ENCODE data around the gene UBTD2. TPM values are rescaled to one million over a fixed set of nuclear protein-coding genes. Genes with fewer than 3 reads are reported as not detected.

UBTD2 gene
- polyA plus RNA-seq, 1 experiment = 33.3 TPM

- DNase-seq (ENCODE audit: low read depth, low spot score) = no peak
- ChIA-PET CTCF (no interaction called here), POLR2A (no interaction called here)
- H3K27me3 ChIP-seq (ENCODE audit: control insufficient read depth, insufficient read depth, low read length) = no peaks in the 10 kb centered on the region
- H3K4me3 ChIP-seq (ENCODE audit: low read depth, low read length) = no peak overlapping the region
- no peaks in the 10 kb centered on the region for H3K9me3 ChIP-seq (ENCODE audit: control insufficient read depth, insufficient read depth, low read length)
- TF ChIP-seq, protein P1, sequence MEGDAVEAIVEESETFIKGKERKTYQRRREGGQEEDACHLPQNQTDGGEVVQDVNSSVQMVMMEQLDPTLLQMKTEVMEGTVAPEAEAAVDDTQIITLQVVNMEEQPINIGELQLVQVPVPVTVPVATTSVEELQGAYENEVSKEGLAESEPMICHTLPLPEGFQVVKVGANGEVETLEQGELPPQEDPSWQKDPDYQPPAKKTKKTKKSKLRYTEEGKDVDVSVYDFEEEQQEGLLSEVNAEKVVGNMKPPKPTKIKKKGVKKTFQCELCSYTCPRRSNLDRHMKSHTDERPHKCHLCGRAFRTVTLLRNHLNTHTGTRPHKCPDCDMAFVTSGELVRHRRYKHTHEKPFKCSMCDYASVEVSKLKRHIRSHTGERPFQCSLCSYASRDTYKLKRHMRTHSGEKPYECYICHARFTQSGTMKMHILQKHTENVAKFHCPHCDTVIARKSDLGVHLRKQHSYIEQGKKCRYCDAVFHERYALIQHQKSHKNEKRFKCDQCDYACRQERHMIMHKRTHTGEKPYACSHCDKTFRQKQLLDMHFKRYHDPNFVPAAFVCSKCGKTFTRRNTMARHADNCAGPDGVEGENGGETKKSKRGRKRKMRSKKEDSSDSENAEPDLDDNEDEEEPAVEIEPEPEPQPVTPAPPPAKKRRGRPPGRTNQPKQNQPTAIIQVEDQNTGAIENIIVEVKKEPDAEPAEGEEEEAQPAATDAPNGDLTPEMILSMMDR (IDR thresholded peaks at IDR 0.05; ENCODE audit: low read depth, low read length) = no peak
- no peak overlapping the region for H3K27ac ChIP-seq (ENCODE audit: low read depth, low read length)
Measured at GRCh38 chr5:172167895-172168294, 115.7 kb downstream of the UBTD2 start.

GRCh38 chr5:172166030-172166826, 117.3 kb downstream of the UBTD2 start:
- Histone ChIP-seq H3K27me3 (ENCODE audit: control insufficient read depth, insufficient read depth, low read length) (no peaks in the 10 kb centered on the region), H3K9me3 (ENCODE audit: control insufficient read depth, insufficient read depth, low read length) (no peaks in the 10 kb centered on the region), H3K27ac (ENCODE audit: low read depth, low read length) (no peak overlapping the region), H3K4me3 (ENCODE audit: low read depth, low read length) (no peak overlapping the region)
- ChIA-PET POLR2A (no interaction called here), CTCF (interaction anchor here (0.7 kb wide), 1 partner anchor 23 kb away, joined by 3 read pairs; no protein-coding TSS in a partner anchor)
- TF ChIP-seq, protein P1 (IDR thresholded peaks at IDR 0.05; ENCODE audit: low read depth, low read length) = no peak
- DNase-seq (ENCODE audit: low read depth, low spot score) = no peak

GRCh38 chr5:172165465-172165864, 118.1 kb downstream of the UBTD2 start:
- POLR2A ChIA-PET = no interaction called here
- TF ChIP-seq, protein P1 (IDR thresholded peaks at IDR 0.05; ENCODE audit: low read depth, low read length) = no peak

GRCh38 chr5:172164769-172165212, 118.8 kb downstream of the UBTD2 start:
- ChIA-PET POLR2A (no interaction called here), CTCF (interaction anchor here (0.6 to 2.2 kb wide), 2 partner anchors 24 to 304 kb away, joined by 3 to 15 read pairs; partner anchors contain the start of gene STK10)
- Histone ChIP-seq H3K9me3 (ENCODE audit: control insufficient read depth, insufficient read depth, low read length) (no peaks in the 10 kb centered on the region), H3K27ac (ENCODE audit: low read depth, low read length) (peak overlapping the region; percentile 21), H3K27me3 (ENCODE audit: control insufficient read depth, insufficient read depth, low read length) (no peaks in the 10 kb centered on the region), H3K4me3 (ENCODE audit: low read depth, low read length) (no peak overlapping the region)
- TF ChIP-seq, protein P1 (IDR thresholded peaks at IDR 0.05; ENCODE audit: low read depth, low read length) = no peak
- no peak for DNase-seq (ENCODE audit: low read depth, low spot score)

More at GRCh38 chr5:172165465-172165864, 118.1 kb downstream of the UBTD2 start:
- no peaks in the 10 kb centered on the region for H3K9me3 ChIP-seq (ENCODE audit: control insufficient read depth, insufficient read depth, low read length)
- no peak overlapping the region for H3K4me3 ChIP-seq (ENCODE audit: low read depth, low read length)
- CTCF ChIA-PET = interaction anchor here (2.2 kb wide), 1 partner anchor 23 kb away, joined by 15 read pairs; the partner anchor contains the start of gene STK10
- no peak for DNase-seq (ENCODE audit: low read depth, low spot score)
- H3K27ac ChIP-seq (ENCODE audit: low read depth, low read length) = no peak overlapping the region
- H3K27me3 ChIP-seq (ENCODE audit: control insufficient read depth, insufficient read depth, low read length) = no peaks in the 10 kb centered on the region

- Histone ChIP-seq H3K27me3 (ENCODE audit: control insufficient read depth, insufficient read depth, low read length) (no peaks in the 10 kb centered on the region), H3K27ac (ENCODE audit: low read depth, low read length) (no peak overlapping the region), H3K9me3 (ENCODE audit: control insufficient read depth, insufficient read depth, low read length) (no peaks in the 10 kb centered on the region), H3K4me3 (ENCODE audit: low read depth, low read length) (no peak overlapping the region)
- ChIA-PET POLR2A (no interaction called here), CTCF (interaction anchor here (2.2 kb wide), 1 partner anchor 25 kb away, joined by 15 read pairs; the partner anchor contains the start of gene STK10)
- DNase-seq (ENCODE audit: low read depth, low spot score) = no peak
- TF ChIP-seq, protein P1 (IDR thresholded peaks at IDR 0.05; ENCODE audit: low read depth, low read length) = no peak
Measured at GRCh38 chr5:172163346-172163745, 120.2 kb downstream of the UBTD2 start.
